Stimulated activated CD4-positive, alpha-beta T cell treated with anti-CD3 and anti-CD28 coated beads, Interleukin-4, amount 100 ng/mL, for 4 hours (primary cell): ENCODE results near the gene USP12.

Experiments
- DNase-seq, 2 experiments: peaks; one replicate each; pipeline ENCODE4 v3.0.0-alpha.2; 2020

The USP12 gene

GRCh38 chr13:27027086-27027667 lies 144.4 kb downstream of the USP12 start:
- DNase-seq = no peak

- DNase-seq = no peak
Observed at GRCh38 chr13:27026396-27026795, 145.2 kb downstream of the USP12 start.

- DNase-seq = no peak
Observed at GRCh38 chr13:27024776-27025492, 146.7 kb downstream of the USP12 start.

GRCh38 chr13:27024074-27024461 lies 147.5 kb downstream of the USP12 start:
- no peak for DNase-seq

GRCh38 chr13:27023385-27024073 lies 148.1 kb downstream of the USP12 start:
- DNase-seq = no peak

GRCh38 chr13:27022571-27023311 lies 148.9 kb downstream of the USP12 start:
- no peak for DNase-seq

GRCh38 chr13:27020415-27020814 lies 151.2 kb downstream of the USP12 start:
- no peak for DNase-seq

- DNase-seq = no peak
Observed at GRCh38 chr13:27018882-27019281, 152.7 kb downstream of the USP12 start.

GRCh38 chr13:27018344-27018861 lies 153.2 kb downstream of the USP12 start:
- no peak for DNase-seq

GRCh38 chr13:27016875-27017274 lies 154.7 kb downstream of the USP12 start:
- DNase-seq = no peak
